MCF 10A (cell line): ENCODE measurements around the gene TH. TPM values are rescaled to one million over a fixed set of nuclear protein-coding genes. Genes with fewer than 3 reads are reported as not detected.

Experiments
- BruUV-seq: library from RNA; stranded (reverse); fragments of 400-500 nt; replicated peaks from 2 replicates; lab custom pipeline; 2021; lab: Mats Ljungman, UMichigan
- CTCF ChIA-PET: fragments of 300-600 bp; sonication (Branson Sonifier 250); formaldehyde crosslinking; extraction: SDS; loops from one replicate; lab custom pipeline; 2021; ENCODE audit warnings: antibody characterized with exemption, inconsistent platforms; lab: Yijun Ruan, JAX
- POLR2A ChIA-PET: fragments of 300-600, 350-650 bp; sonication (Branson Sonifier 250); formaldehyde crosslinking; extraction: SDS; loops from one replicate; lab custom pipeline; 2020; ENCODE audit warnings: antibody characterized with exemption, inconsistent platforms; lab: Yijun Ruan, JAX
- DNase-seq: peaks from one replicate; pipeline ENCODE4 v3.0.0-alpha.2; 2018; ENCODE audit not compliant: unreplicated experiment
- H3K27ac Mint-ChIP-seq: one replicate; pipeline ENCODE4 v1.8.0; 2022; ENCODE audit warnings: mild to moderate bottlenecking, low read depth, mixed read lengths; ENCODE audit not compliant: unreplicated experiment
- H3K27me3 Mint-ChIP-seq: one replicate; pipeline ENCODE4 v1.8.0; 2022; ENCODE audit warnings: mixed read lengths; ENCODE audit not compliant: insufficient read depth, unreplicated experiment
- H3K36me3 Mint-ChIP-seq: one replicate; pipeline ENCODE4 v1.8.0; 2022; ENCODE audit warnings: mild to moderate bottlenecking, moderate library complexity, mixed read lengths; ENCODE audit not compliant: insufficient read depth, unreplicated experiment
- H3K4me1 Mint-ChIP-seq: one replicate; pipeline ENCODE4 v1.8.0; 2022; ENCODE audit warnings: mixed read lengths; ENCODE audit not compliant: insufficient read depth, unreplicated experiment
- H3K4me3 Mint-ChIP-seq: one replicate; pipeline ENCODE4 v1.8.0; 2022; ENCODE audit warnings: mild to moderate bottlenecking, moderate library complexity, mixed read lengths; ENCODE audit not compliant: unreplicated experiment
- H3K9me3 Mint-ChIP-seq: one replicate; pipeline ENCODE4 v1.8.0; 2022; ENCODE audit warnings: mixed read lengths; ENCODE audit not compliant: unreplicated experiment
- intact Hi-C: fragments of 100-400 bp; cut with micrococcal nuclease; formaldehyde crosslinking; loops from 2 replicates; pipeline ENCODE4 v1.14.1; 2022
- total RNA-seq: library from RNA; stranded (reverse); gene quantifications from 2 replicates; pipeline ENCODE4 v1.2.3, GENCODE V29; 2022
- TF ChIP-seq, protein P1 (sequence below): fragments of 200-600 bp; IDR thresholded peaks from one replicate; pipeline ENCODE4 v1.8.0; 2022; ENCODE audit warnings: antibody characterized with exemption, mild to moderate bottlenecking; ENCODE audit not compliant: unreplicated experiment

Gene TH
- total RNA-seq, 1 experiment from 2014 or later: 1.1 TPM

DNA sequence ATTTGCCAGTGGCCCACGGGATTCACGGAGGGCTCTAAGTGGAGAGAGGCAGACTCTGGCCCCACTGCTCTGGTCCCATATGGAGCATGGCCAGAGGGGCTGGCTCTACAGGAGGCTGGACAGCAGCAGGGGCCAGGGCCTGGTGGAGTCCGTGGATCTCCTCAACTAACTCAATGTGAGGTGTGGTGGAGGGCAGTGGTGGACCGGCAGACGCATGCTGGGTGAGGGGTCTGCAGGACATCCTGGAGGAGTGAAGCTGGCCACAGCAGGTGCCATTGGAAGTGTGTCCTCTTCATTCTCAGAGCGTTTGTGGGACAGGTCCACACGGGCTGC, 48.0 kb downstream of the TH start:
- H3K4me3 Mint-ChIP-seq: no peak overlapping the region
- DNase-seq: no peak
- ChIA-PET POLR2A (no interaction called here), CTCF (interaction anchor here (2.2 kb wide), 1 partner anchor 28 kb away, joined by 6 read pairs; no protein-coding TSS in a partner anchor)
- intact Hi-C loops: no loop called here
- no peak overlapping the region for H3K27ac Mint-ChIP-seq
- TF ChIP-seq, protein P1, sequence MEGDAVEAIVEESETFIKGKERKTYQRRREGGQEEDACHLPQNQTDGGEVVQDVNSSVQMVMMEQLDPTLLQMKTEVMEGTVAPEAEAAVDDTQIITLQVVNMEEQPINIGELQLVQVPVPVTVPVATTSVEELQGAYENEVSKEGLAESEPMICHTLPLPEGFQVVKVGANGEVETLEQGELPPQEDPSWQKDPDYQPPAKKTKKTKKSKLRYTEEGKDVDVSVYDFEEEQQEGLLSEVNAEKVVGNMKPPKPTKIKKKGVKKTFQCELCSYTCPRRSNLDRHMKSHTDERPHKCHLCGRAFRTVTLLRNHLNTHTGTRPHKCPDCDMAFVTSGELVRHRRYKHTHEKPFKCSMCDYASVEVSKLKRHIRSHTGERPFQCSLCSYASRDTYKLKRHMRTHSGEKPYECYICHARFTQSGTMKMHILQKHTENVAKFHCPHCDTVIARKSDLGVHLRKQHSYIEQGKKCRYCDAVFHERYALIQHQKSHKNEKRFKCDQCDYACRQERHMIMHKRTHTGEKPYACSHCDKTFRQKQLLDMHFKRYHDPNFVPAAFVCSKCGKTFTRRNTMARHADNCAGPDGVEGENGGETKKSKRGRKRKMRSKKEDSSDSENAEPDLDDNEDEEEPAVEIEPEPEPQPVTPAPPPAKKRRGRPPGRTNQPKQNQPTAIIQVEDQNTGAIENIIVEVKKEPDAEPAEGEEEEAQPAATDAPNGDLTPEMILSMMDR: no peak
- peaks cover 67% of the 10 kb centered on the region for H3K27me3 Mint-ChIP-seq
- peaks cover under 1% of the 10 kb centered on the region for H3K4me1 Mint-ChIP-seq
- H3K9me3 Mint-ChIP-seq: peaks cover 13% of the 10 kb centered on the region
- no TSS peak for BruUV-seq
- no peaks in the 10 kb centered on the region for H3K36me3 Mint-ChIP-seq

DNA sequence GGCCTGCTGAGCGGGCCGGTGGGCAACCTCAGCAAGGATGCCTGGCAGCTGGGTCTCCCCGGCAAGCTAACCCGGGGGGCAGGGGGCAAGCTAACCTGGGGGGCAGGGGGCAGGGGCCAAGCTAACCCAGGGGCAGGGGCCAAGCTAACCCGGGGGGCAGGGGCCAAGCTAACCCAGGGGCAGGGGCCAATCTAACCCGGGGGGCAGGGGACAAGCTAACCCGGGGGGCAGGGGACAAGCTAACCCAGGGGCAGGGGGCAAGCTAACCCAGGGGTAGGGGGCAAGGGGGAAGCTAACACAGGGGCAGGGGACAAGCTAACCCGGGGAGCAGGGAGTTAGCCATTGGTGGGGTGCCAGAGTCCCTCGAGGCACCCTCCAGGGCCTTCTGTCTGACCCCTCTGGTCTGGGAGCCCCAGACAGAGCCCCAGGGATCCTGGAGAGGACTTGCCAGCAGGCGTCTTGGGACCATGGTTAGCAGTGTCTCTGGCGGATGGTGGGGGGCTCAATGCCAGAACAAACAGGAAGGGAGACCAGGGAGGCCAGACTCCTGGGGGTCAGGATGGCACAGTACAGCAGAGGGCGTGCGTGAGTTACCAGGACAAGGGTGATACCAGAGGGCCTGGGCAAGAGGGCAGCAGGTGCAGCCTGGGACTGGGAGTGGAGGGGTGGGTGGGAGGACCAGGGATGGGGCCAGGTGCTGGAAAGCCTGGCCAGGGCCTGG, 48.5 kb downstream of the TH start:
- no peak for DNase-seq
- POLR2A ChIA-PET: no interaction called here
- H3K4me1 Mint-ChIP-seq: peaks cover 5% of the 10 kb centered on the region
- peaks cover 13% of the 10 kb centered on the region for H3K9me3 Mint-ChIP-seq
- no peak overlapping the region for H3K27ac Mint-ChIP-seq
- TF ChIP-seq, protein P1: no peak
- CTCF ChIA-PET: interaction anchor here (0.5 to 2.2 kb wide), 3 partner anchors 29 to 1284 kb away, joined by 3 to 6 read pairs (median 3); no protein-coding TSS in a partner anchor
- no peak overlapping the region for H3K4me3 Mint-ChIP-seq
- BruUV-seq: no TSS peak
- H3K36me3 Mint-ChIP-seq: no peaks in the 10 kb centered on the region
- peaks cover 69% of the 10 kb centered on the region for H3K27me3 Mint-ChIP-seq
- intact Hi-C loops: no loop called here

DNA sequence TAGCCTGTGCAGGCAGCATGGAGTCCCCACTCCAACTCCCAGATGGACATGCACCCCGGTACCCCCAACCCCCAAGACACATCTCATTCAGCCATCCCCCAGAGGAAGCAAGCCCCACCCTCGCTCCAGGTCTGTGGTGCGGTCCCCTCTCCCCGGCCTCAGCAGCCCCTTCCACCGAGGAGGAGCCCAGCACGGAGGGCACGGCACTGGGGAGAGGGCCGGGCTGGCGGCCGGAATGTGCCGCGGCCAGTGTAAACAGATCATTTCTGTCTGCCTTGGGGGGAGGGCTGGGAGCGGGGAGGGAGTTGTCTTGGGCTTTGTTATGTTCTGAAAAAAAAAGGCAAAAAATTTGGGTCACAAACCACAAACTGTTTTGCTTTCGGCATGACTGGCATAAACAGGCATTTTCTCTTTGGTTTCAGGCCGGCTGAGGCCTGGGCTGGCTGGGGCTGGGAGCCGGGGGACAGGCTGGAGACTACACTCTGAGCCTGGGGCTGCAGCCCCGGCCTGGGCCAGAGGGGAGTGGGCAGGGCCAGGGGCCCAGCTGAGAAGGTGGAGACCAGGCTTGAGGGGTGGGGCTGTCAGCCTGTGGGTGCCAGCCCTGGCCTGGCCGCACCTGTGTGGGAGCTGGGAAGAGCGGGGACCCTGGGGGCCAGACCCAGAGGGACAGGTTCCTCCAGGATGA, 49.3 kb downstream of the TH start:
- ChIA-PET CTCF (interaction anchor here (0.5 to 0.7 kb wide), 2 partner anchors 127 to 1284 kb away, joined by 3 read pairs; no protein-coding TSS in a partner anchor), POLR2A (no interaction called here)
- Mint-ChIP-seq H3K4me1 (peaks cover 5% of the 10 kb centered on the region), H3K4me3 (no peak overlapping the region), H3K36me3 (no peaks in the 10 kb centered on the region), H3K9me3 (peaks cover 13% of the 10 kb centered on the region), H3K27ac (no peak overlapping the region), H3K27me3 (peaks cover 75% of the 10 kb centered on the region)
- intact Hi-C loops: no loop called here
- peak; percentile 12 for DNase-seq
- no TSS peak for BruUV-seq
- TF ChIP-seq, protein P1: no peak
